AG08395 (cell line): ENCODE data around the gene CD3G.
"Not testable (repeated sequence)": the region's sequence is repeated elsewhere in the genome, so short reads cannot be mapped to it uniquely, and the experiment has no call there.

ENCODE experiments used
- DNase-seq: peaks from one replicate; pipeline ENCODE4 v3.0.0; 2012; ENCODE audit warnings: mixed read lengths, low spot score

The CD3G gene

GRCh38 chr11:118380571-118380970 lies 36.4 kb downstream of the CD3G start:
- no peak for DNase-seq

- DNase-seq = no peak
Measured at GRCh38 chr11:118382954-118383353, 38.8 kb downstream of the CD3G start.

- DNase-seq = no peak
Measured at GRCh38 chr11:118383657-118384056, 39.5 kb downstream of the CD3G start.

GRCh38 chr11:118396097-118396501 lies 52.0 kb downstream of the CD3G start:
- no peak for DNase-seq

DNA sequence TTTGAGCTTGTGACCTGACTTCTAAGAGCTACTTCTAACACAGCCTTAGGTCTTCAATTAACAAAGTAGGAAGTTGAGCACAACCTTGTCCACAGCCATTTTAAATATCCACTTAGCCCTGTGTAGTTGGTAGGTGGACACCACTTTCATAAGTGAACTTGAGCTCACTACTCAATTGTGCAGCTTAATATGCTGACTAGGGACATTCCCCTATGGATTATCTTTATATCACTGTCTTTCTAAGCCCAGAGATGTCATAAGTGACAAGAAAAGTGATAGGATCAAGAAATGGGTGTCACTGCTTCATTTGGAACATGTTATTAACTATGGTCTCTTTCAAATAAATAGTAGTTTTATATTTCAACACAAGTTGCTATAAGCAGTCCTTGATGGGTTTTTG lies 53.3 kb downstream of the CD3G start:
- DNase-seq = no peak

GRCh38 chr11:118398791-118399559 lies 54.8 kb downstream of the CD3G start:
- DNase-seq = no peak

DNA sequence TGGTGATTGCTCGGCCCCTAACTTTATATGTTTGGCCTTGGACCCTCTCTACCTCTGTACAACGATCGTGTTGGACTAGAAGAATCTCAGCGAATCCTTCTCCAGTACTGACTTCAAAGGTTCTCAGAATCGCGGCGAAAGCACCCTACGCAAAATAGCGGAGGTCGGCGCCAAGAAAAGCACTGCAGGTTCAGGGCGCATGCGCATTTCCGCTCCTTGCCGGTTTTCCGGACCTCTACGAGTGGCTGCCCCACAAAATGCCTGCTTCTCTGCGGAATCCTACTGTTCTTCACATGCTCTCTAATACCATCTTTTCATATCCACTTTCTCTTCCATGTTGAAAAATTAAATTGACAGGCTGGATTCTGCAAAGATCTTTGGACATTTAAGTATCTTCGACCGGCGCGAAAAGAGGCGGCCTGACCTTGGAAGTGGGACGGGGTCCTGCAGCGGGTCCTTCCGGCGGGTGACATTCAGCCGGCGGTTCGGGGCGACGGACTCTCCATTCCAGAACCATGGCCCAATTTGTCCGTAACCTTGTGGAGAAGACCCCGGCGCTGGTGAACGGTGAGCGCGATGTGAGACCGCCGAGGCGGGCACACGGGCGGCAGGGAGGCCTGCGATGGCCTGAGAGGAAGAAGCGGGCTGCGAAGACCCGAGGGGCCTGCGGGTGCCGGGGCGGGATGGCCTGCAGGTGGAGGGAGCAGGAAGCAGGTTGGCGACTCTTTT lies 57.2 kb downstream of the CD3G start, which contains the start of gene ATP5MG:
Gene ATP5MG (plus strand): TSS at position 456 of the 729 bp plus-strand sequence. CDS start 60 bp downstream, at position 516.
- DNase-seq = peak; percentile 94

DNA sequence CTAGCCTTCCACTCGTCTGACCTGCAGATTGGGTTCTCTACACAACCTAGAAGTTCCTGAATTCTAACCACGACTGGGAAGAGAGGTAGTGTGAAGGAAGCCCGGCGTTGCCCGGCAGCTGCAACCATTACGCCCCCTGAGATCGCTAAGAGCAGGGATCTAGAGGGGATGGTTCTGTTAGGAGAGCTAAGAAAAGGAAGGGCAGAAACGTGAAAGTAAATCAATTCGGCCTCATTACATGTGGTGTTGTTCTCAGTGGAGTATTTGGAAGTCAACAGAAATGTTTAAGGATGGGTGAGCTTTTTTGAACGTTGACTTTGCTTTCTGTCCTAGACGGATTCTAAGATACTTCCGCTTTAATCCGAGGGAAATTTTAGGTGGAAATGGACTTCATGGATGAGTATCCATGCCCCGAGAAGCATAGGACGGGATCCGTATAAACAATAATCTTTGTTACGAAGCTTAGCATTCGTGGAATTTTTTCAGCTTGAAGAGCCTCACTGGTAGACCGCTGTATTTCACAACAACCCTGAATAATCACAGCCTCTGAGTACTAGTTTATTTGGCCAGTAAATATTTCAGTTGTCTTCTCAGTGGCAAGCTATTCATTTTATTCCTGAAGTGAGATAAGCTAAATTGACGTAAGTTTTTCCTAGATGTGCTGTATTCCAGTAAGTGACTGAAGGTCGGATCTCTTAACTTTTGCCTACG lies 57.9 kb downstream of the CD3G start:
- peak; percentile 81 for DNase-seq

- DNase-seq = not testable (repeated sequence)
Measured at GRCh38 chr11:118402594-118402993, 58.5 kb downstream of the CD3G start.
